K562 (cell line): Measurements from ENCODE around the gene BROX. TPM values are rescaled to one million over a fixed set of nuclear protein-coding genes. Genes with fewer than 3 reads are reported as not detected.
A peak's percentile ranks its signal among the peaks of the same experiment; 100 is the strongest.

Experiments used
- BMI1 ChIP-seq: fragments of 150-350 bp; IDR thresholded peaks from 2 replicates; pipeline ENCODE4 v1.6.1; 2014; ENCODE audit warnings: low read length
- CREB1 ChIP-seq, 2 experiments: sonication (generic) in 1 of 2; formaldehyde crosslinking in 1 of 2; IDR thresholded peaks; 2 replicates each; pipeline versions ENCODE4 v1.6.1 to v1.8.0; 2012 to 2022; ENCODE audit warnings: inconsistent platforms in 1 of 2, mild to moderate bottlenecking in 1 of 2, missing genetic modification reagents in 1 of 2, moderate library complexity in 1 of 2
- CXXC5 ChIP-seq: fragments of 250-450 bp; sonication (Bioruptor Pico); IDR thresholded peaks from 2 replicates; pipeline ENCODE4 v1.8.0; 2022; ENCODE audit warnings: inconsistent platforms, mild to moderate bottlenecking, moderate library complexity
- HDAC6 ChIP-seq: IDR thresholded peaks from 2 replicates; pipeline ENCODE4 v1.6.1; 2012; ENCODE audit warnings: low read depth, mild to moderate bottlenecking, control low read depth, inconsistent platforms, low read length, moderate library complexity
- HINFP ChIP-seq: fragments of 450-650 bp; conservative IDR thresholded peaks from 2 replicates; pipeline ENCODE4 v1.6.1; 2016; ENCODE audit warnings: missing genetic modification characterization, low read depth, mild to moderate bottlenecking, control low read depth, missing compliant biosample characterization
- NFRKB ChIP-seq: fragments of 450-650 bp; IDR thresholded peaks from 2 replicates; pipeline ENCODE4 v1.6.1; 2016; ENCODE audit warnings: low read depth
- NR1H2 ChIP-seq: sonication (generic); formaldehyde crosslinking; IDR thresholded peaks from 2 replicates; pipeline ENCODE4 v1.4.0; 2020; ENCODE audit warnings: mild to moderate bottlenecking, missing genetic modification reagents
- NR2C1 ChIP-seq, 2 experiments: fragments of 450-650 bp; IDR thresholded peaks; 2 replicates each; pipeline ENCODE4 v1.6.1; 2017; ENCODE audit warnings: mild to moderate bottlenecking in 2 of 2, antibody characterized with exemption in 1 of 2, inconsistent platforms in 1 of 2, missing compliant biosample characterization in 1 of 2, missing genetic modification characterization in 1 of 2
- NR2C2 ChIP-seq, 2 experiments: fragments of 200-800 bp in 1 of 2; sonication (Bioruptor generic) in 1 of 2; sonication (generic) in 1 of 2; formaldehyde crosslinking in 1 of 2; IDR thresholded peaks; 2 replicates each; pipeline versions ENCODE4 v1.6.1 to v1.8.0; 2016 to 2022; ENCODE audit warnings: mild to moderate bottlenecking in 1 of 2, missing compliant biosample characterization in 1 of 2, missing genetic modification characterization in 1 of 2, missing genetic modification reagents in 1 of 2
- POLR3A ChIP-seq: IDR thresholded peaks from 2 replicates; pipeline ENCODE4 v1.6.1; 2011; ENCODE audit warnings: borderline replicate concordance, mild to moderate bottlenecking, moderate library complexity; ENCODE audit not compliant: insufficient read length, insufficient read depth; ENCODE audit errors: extremely low read depth
- RFX1 ChIP-seq: fragments of 450-650 bp; IDR thresholded peaks from 2 replicates; pipeline ENCODE4 v1.6.1; 2016; ENCODE audit warnings: mild to moderate bottlenecking, moderate library complexity
- RNF219 ChIP-seq: fragments of 250-450 bp; sonication (Bioruptor Pico); IDR thresholded peaks from 2 replicates; pipeline ENCODE4 v1.5.0; 2022; ENCODE audit warnings: mild to moderate bottlenecking
- SIRT6 ChIP-seq: IDR thresholded peaks from one replicate; pipeline ENCODE4 v1.6.1; 2012; ENCODE audit warnings: low read depth, mild to moderate bottlenecking, control low read depth, inconsistent platforms, low read length, moderate library complexity
- UBTF ChIP-seq, 2 experiments: IDR thresholded peaks; 2 replicates each; pipeline ENCODE4 v1.6.1; 2012; ENCODE audit warnings: improper control_type of control experiment in 2 of 2, low read depth in 2 of 2, low read length in 2 of 2, borderline replicate concordance in 1 of 2
- ZBTB43 ChIP-seq: sonication (generic); formaldehyde crosslinking; IDR thresholded peaks from 2 replicates; pipeline ENCODE4 v1.8.0; 2023; ENCODE audit warnings: mild to moderate bottlenecking, missing genetic modification reagents
- ZC3H8 ChIP-seq: fragments of 450-650 bp; IDR thresholded peaks from 2 replicates; pipeline ENCODE4 v1.6.1; 2017
- ZNF140 ChIP-seq: fragments of 250-450 bp; sonication (Bioruptor Pico); IDR thresholded peaks from 2 replicates; pipeline ENCODE4 v1.8.0; 2021; ENCODE audit warnings: moderate library complexity, mild to moderate bottlenecking, inconsistent platforms
- ZNF174 ChIP-seq: fragments of 250-450 bp; sonication (Bioruptor Pico); IDR thresholded peaks from 2 replicates; pipeline ENCODE4 v1.4.0; 2020; ENCODE audit warnings: mild to moderate bottlenecking
- ZNF316 ChIP-seq: fragments of 450-650 bp; IDR thresholded peaks from 2 replicates; pipeline ENCODE4 v1.6.1; 2016
- ZNF324 ChIP-seq: fragments of 250-450 bp; sonication (Bioruptor Pico); IDR thresholded peaks from 2 replicates; pipeline ENCODE4 v1.4.0; 2020; ENCODE audit warnings: mild to moderate bottlenecking
- ZNF57 ChIP-seq: fragments of 450-650 bp; formaldehyde crosslinking; IDR thresholded peaks from 2 replicates; pipeline ENCODE4 v1.4.0; 2020; ENCODE audit warnings: mild to moderate bottlenecking, moderate library complexity
- polyA plus RNA-seq, 8 experiments: library from polyadenylated mRNA; depleted of rRNA in 4 of 8; stranded (reverse) in 5 of 8; unstranded in 3 of 8; fragments of >200 nt; fragmentation: Nextera tagmentation in 2 of 8; fragmentation: Illumina TruSeq in 1 of 8; extraction: Ambion mirVana in 2 of 8; extraction: Trizol in 1 of 8; gene quantifications; 2 replicates each; pipeline versions ENCODE4 v1.2.1 to v1.2.3, GENCODE V29; 2011 to 2014; ENCODE audit warnings: inconsistent platforms in 1 of 8, missing spikeins in 1 of 8
- total RNA-seq, 7 experiments: library from RNA; depleted of rRNA in 6 of 7; stranded (reverse); fragments of >200 nt in 6 of 7; fragmentation: Illumina TruSeq in 2 of 7; extraction: Trizol in 2 of 7; gene quantifications; 2 replicates each; pipeline versions ENCODE4 v1.2.1 to v1.2.3, GENCODE V29; 2011 to 2021; ENCODE audit warnings: low replicate concordance in 1 of 7

Gene BROX
- total and polyA plus RNA-seq, 9 of the 15 experiments (the other 6 are each of a cell fraction or from before 2014, with no cell fraction given), result 9.4 to 153 (median 45.1) TPM

- TF ChIP-seq RNF219 (CRISPR knock-in tag) (no peak), NFRKB (no peak), ZNF324 (CRISPR knock-in tag) (no peak), ZNF174 (CRISPR knock-in tag) (no peak), POLR3A (no peak), HINFP (tag) (no peak), SIRT6 (no peak), ZC3H8 (no peak), BMI1 (no peak), ZBTB43 (CRISPR knock-in tag) (no peak), HDAC6 (no peak), NR2C2 (CRISPR knock-in tag; IDR thresholded peaks at IDR 0.05) (no peak), NR2C2 (tag; IDR thresholded peaks at IDR 0.05) (no peak), ZNF57 (no peak), UBTF (IDR thresholded peaks at IDR 0.05; ENCODE audit: borderline replicate concordance in 1 of 2, low read depth in 2 of 2, low read length in 2 of 2) (no peak), NR2C1 (IDR thresholded peaks at IDR 0.05) (no peak), NR2C1 (tag; IDR thresholded peaks at IDR 0.05) (no peak), CREB1 (IDR thresholded peaks at IDR 0.05) (peak; percentile 40; the same call in 1 of the 2 replicates), CREB1 (CRISPR knock-in tag; IDR thresholded peaks at IDR 0.05) (no peak), RFX1 (no peak), ZNF140 (CRISPR knock-in tag) (no peak), CXXC5 (CRISPR knock-in tag) (peak; percentile 75), NR1H2 (no peak), ZNF316 (peak; percentile 84)
Observed at GRCh38 chr1:222709700-222710153, 2.6 kb upstream of the BROX start (continued).
